Stimulated activated CD4-positive, alpha-beta T cell treated with anti-CD3 and anti-CD28 coated beads, TNF-alpha, amount 100 ng/mL, for 1 hour (primary cell): ENCODE data around the gene HS6ST2.

Source experiments
- DNase-seq, 3 donors: peaks; one replicate each; pipeline ENCODE4 v3.0.0-alpha.2; 2020; ENCODE audit warnings: low read depth in 3 of 3, low spot score in 1 of 3

HS6ST2 gene

GRCh38 chrX:132624466-132624865, 334.0 kb downstream of the HS6ST2 start:
- DNase-seq, result no peak

GRCh38 chrX:132623942-132624341, 334.5 kb downstream of the HS6ST2 start:
- DNase-seq, result no peak

GRCh38 chrX:132623300-132623699, 335.1 kb downstream of the HS6ST2 start:
- DNase-seq, result no peak

GRCh38 chrX:132622130-132622529, 336.3 kb downstream of the HS6ST2 start:
- DNase-seq, result no peak

GRCh38 chrX:132618810-132619209, 339.6 kb downstream of the HS6ST2 start:
- no peak for DNase-seq

GRCh38 chrX:132615391-132616131, 342.9 kb downstream of the HS6ST2 start:
- peak in 2 of 3 donors; percentile 3 to 10 for DNase-seq

GRCh38 chrX:132614297-132614696, 344.1 kb downstream of the HS6ST2 start:
- DNase-seq, result no peak

GRCh38 chrX:132613801-132614200, 344.6 kb downstream of the HS6ST2 start:
- no peak for DNase-seq

- peak in 1 of 3 donors; percentile 14 for DNase-seq
Measured at GRCh38 chrX:132612821-132613564, 345.4 kb downstream of the HS6ST2 start.

- no peak for DNase-seq
Measured at GRCh38 chrX:132610536-132610935, 347.9 kb downstream of the HS6ST2 start.

- no peak for DNase-seq
Measured at GRCh38 chrX:132609362-132609848, 349.0 kb downstream of the HS6ST2 start.

GRCh38 chrX:132603700-132604286, 354.6 kb downstream of the HS6ST2 start:
- DNase-seq, result no peak

- DNase-seq, result no peak
Measured at GRCh38 chrX:132602701-132603100, 355.7 kb downstream of the HS6ST2 start.

GRCh38 chrX:132594999-132595398, 363.4 kb downstream of the HS6ST2 start:
- no peak for DNase-seq

GRCh38 chrX:132594129-132594528, 364.3 kb downstream of the HS6ST2 start:
- no peak for DNase-seq

GRCh38 chrX:132592880-132593279, 365.5 kb downstream of the HS6ST2 start:
- DNase-seq, result no peak

GRCh38 chrX:132591719-132592275, 366.6 kb downstream of the HS6ST2 start:
- DNase-seq, result no peak

GRCh38 chrX:132590350-132591026, 367.9 kb downstream of the HS6ST2 start:
- no peak for DNase-seq

- no peak for DNase-seq
Measured at GRCh38 chrX:132584936-132585335, 373.5 kb downstream of the HS6ST2 start.

- no peak for DNase-seq
Measured at GRCh38 chrX:132576939-132577338, 381.5 kb downstream of the HS6ST2 start.
